Prostate gland (tissue), 2 donors: ENCODE measurements around the gene PCDHGA1. TPM values are rescaled to one million over a fixed set of nuclear protein-coding genes. Genes with fewer than 3 reads are reported as not detected.
"Not testable (repeated sequence)": the region's sequence is repeated elsewhere in the genome, so short reads cannot be mapped to it uniquely, and the experiment has no call there.

Experiments used
- DNase-seq: peaks from one replicate; pipeline ENCODE4 v3.0.0-alpha.2; 2019; ENCODE audit warnings: low spot score
- H3K27ac ChIP-seq, 2 donors: fragments of 200-600 bp; sonication (generic); 2 replicates each; pipeline ENCODE4 v1.5.1; 2017 to 2019
- H3K27me3 ChIP-seq: fragments of 200-600 bp; sonication (generic); replicated peaks from 2 replicates; pipeline ENCODE4 v1.5.1; 2019; ENCODE audit not compliant: insufficient read depth
- H3K36me3 ChIP-seq, 2 donors: fragments of 200-600 bp; sonication (generic); 1 replicate in 1 of 2; 2 replicates in 1 of 2; pipeline versions ENCODE4 v1.5.1 to v1.8.1; 2017 to 2019
- H3K4me1 ChIP-seq: fragments of 200-600 bp; sonication (generic); replicated peaks from 2 replicates; pipeline ENCODE4 v1.5.1; 2019
- H3K4me3 ChIP-seq, 2 donors: fragments of 200-600 bp; sonication (generic); 2 replicates each; pipeline ENCODE4 v1.5.1; 2017 to 2019
- H3K9me3 ChIP-seq: fragments of 200-600 bp; sonication (generic); 2 replicates; pipeline ENCODE4 v1.5.1; 2017
- CTCF ChIP-seq, 4 experiments: fragments of 200-600 bp in 2 of 4; fragments of 450-650 bp in 2 of 4; sonication (generic) in 2 of 4; IDR thresholded peaks; 1 replicate in 3 of 4; 2 replicates in 1 of 4; pipeline ENCODE4 v1.5.1; 2016 to 2019; ENCODE audit warnings: antibody characterized with exemption in 4 of 4, mild to moderate bottlenecking in 2 of 4, moderate library complexity in 2 of 4
- POLR2A ChIP-seq: fragments of 450-650 bp; IDR thresholded peaks from one replicate; pipeline ENCODE4 v1.6.1; 2016; ENCODE audit warnings: antibody characterized with exemption, mild to moderate bottlenecking
- POLR2AphosphoS5 ChIP-seq: sonication (generic); formaldehyde crosslinking; IDR thresholded peaks from one replicate; pipeline ENCODE4 v1.6.1; 2017; ENCODE audit warnings: antibody characterized with exemption
- WGBS: methylation state at CpG from one replicate; pipeline ENCODE4 v1.1.5; 2018; 5-methylcytosine and 5-hydroxymethylcytosine counted together
- intact Hi-C: fragments of 100-400 bp; cut with DNase I; formaldehyde crosslinking; loops from one replicate; pipeline ENCODE4 v1.14.2; 2022
- total RNA-seq, 2 donors: library from RNA; depleted of rRNA; stranded (reverse); fragments of >200 nt; gene quantifications; one replicate each; pipeline ENCODE4 v1.1.0, GENCODE V29; 2016

The PCDHGA1 gene
- total RNA-seq, 2 donors from 2014 or later: 0.64 to 4.8 TPM

- peaks cover 6% of the 10 kb centered on the region for H3K27me3 ChIP-seq
- 26% methylated on average over 38 of the region's 38 CpGs for WGBS
- H3K27ac ChIP-seq: no peak within 1 kb of the TSS
- no peak for DNase-seq
- H3K36me3 ChIP-seq: no peaks in the 10 kb centered on the region
- intact Hi-C loops: no loop called here
- no peaks in the 10 kb centered on the region for H3K4me1 ChIP-seq
- H3K4me3 ChIP-seq: no peak within 1 kb of the TSS
- no peaks in the 10 kb centered on the region for H3K9me3 ChIP-seq
- TF ChIP-seq POLR2AphosphoS5 (no peak), CTCF (IDR thresholded peaks at IDR 0.05) (no peak), POLR2A (no peak)
These were observed 62.3 kb downstream of the PCDHGA1 start, which contains the start of gene PCDHGA8 for GRCh38 chr5:141392429-141393198. PCDHGA8 (plus strand) TSS chr5:141392633; CDS start chr5:141392814, 181 bp downstream.

- Histone ChIP-seq H3K4me3 (no peak overlapping the region), H3K9me3 (no peaks in the 10 kb centered on the region), H3K27ac (no peak overlapping the region), H3K36me3 (no peaks in the 10 kb centered on the region), H3K27me3 (peaks cover 6% of the 10 kb centered on the region), H3K4me1 (no peaks in the 10 kb centered on the region)
- TF ChIP-seq POLR2A (no peak), POLR2AphosphoS5 (no peak), CTCF (IDR thresholded peaks at IDR 0.05) (no peak)
- DNase-seq: no peak
- 35% methylated on average over 21 of the region's 21 CpGs for WGBS
- intact Hi-C loops: no loop called here
These were observed 63.0 kb downstream of the PCDHGA1 start for GRCh38 chr5:141393267-141393666.

- 29% methylated on average over 40 of the region's 53 CpGs for WGBS
- H3K9me3 ChIP-seq, H3K4me3 ChIP-seq, H3K27ac ChIP-seq, H3K27me3 ChIP-seq, DNase-seq, intact Hi-C loops, H3K36me3 ChIP-seq, H3K4me1 ChIP-seq: not testable (repeated sequence)
These were observed 64.3 kb downstream of the PCDHGA1 start for GRCh38 chr5:141394401-141395187.

GRCh38 chr5:141397756-141398551, 67.6 kb downstream of the PCDHGA1 start, which contains the start of gene PCDHGB5:
PCDHGB5 (plus strand) TSS chr5:141397947; CDS start chr5:141398128, 181 bp downstream.
- DNase-seq: not testable (repeated sequence)

More at GRCh38 chr5:141397756-141398551, 67.6 kb downstream of the PCDHGA1 start, which contains the start of gene PCDHGB5:
- H3K27me3 ChIP-seq, H3K36me3 ChIP-seq, H3K9me3 ChIP-seq, H3K4me1 ChIP-seq, H3K27ac ChIP-seq, intact Hi-C loops: not testable (repeated sequence)
- 6% methylated on average over 25 of the region's 43 CpGs for WGBS
- TF ChIP-seq CTCF (IDR thresholded peaks at IDR 0.05): peak in 3 of 4 experiments; percentile 40 to 54 (median 48)
- H3K4me3 ChIP-seq: peak within 1 kb of the TSS in 1 of 2 donors; percentile 28
